ENCODE measurements around the gene DMD. TPM values are rescaled to one million over a fixed set of nuclear protein-coding genes. Genes with fewer than 3 reads are reported as not detected.

DMD gene
- polyA plus RNA-seq, 2 of the 4 experiments (the other 2 are of a cell fraction) = 0.03 TPM; not detected in 1

GRCh38 chrX:31340587-31340986, 1870.8 kb downstream of the DMD start (continued):
- TF ChIP-seq, protein P1, sequence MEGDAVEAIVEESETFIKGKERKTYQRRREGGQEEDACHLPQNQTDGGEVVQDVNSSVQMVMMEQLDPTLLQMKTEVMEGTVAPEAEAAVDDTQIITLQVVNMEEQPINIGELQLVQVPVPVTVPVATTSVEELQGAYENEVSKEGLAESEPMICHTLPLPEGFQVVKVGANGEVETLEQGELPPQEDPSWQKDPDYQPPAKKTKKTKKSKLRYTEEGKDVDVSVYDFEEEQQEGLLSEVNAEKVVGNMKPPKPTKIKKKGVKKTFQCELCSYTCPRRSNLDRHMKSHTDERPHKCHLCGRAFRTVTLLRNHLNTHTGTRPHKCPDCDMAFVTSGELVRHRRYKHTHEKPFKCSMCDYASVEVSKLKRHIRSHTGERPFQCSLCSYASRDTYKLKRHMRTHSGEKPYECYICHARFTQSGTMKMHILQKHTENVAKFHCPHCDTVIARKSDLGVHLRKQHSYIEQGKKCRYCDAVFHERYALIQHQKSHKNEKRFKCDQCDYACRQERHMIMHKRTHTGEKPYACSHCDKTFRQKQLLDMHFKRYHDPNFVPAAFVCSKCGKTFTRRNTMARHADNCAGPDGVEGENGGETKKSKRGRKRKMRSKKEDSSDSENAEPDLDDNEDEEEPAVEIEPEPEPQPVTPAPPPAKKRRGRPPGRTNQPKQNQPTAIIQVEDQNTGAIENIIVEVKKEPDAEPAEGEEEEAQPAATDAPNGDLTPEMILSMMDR (IDR thresholded peaks at IDR 0.05) = no peak
- no peak for TF ChIP-seq RAD21 (conservative IDR thresholded peaks at IDR 0.05 in 1 of 2, IDR thresholded peaks at IDR 0.05 in 1 of 2)

DNA sequence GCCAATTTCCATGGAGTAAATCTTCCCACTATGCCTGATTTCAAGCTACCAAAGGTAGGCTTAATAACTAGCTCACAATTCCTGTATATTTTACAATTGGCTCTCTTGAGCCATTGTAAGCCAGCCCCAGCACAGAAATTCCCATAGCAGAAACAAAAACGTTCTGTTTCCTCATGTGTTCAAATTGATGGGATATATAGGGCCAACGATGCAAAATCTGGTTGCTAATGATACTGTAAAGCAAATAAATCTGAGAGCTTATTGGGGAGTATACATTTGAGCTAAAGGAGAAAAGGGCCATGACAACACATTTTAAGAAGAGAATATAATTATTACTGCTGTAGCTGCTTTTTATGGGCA, 1872.4 kb downstream of the DMD start:
- ATAC-seq = no peak
- no peak for TF ChIP-seq REST (IDR thresholded peaks at IDR 0.05)
- FAIRE-seq = no peak
- Histone ChIP-seq H3K4me1 (no peaks in the 10 kb centered on the region), H3K4me3 (no peak overlapping the region), H3K9me3 (no peaks in the 10 kb centered on the region), H3K4me2 (no peak overlapping the region), H3K27ac (no peak overlapping the region)
- no peak for DNase-seq (ENCODE audit: low read depth in 1 of 2, low spot score in 1 of 2)
- CTCF ChIA-PET = no interaction called here
- 3% methylated on average over 2 of the region's 2 CpGs for WGBS (ENCODE audit: missing lambda C conversion rate)
- POLR2A ChIA-PET = no interaction called here

- H3K27ac ChIP-seq = no peak overlapping the region
- CTCF ChIA-PET = no interaction called here
- ATAC-seq (no peak), FAIRE-seq (no peak), DNase-seq (ENCODE audit: low read depth in 1 of 2, low spot score in 1 of 2) (no peak)
- POLR2A ChIA-PET = no interaction called here
- H3K4me3 ChIP-seq = no peak overlapping the region
- H3K4me2 ChIP-seq = no peak overlapping the region
- no peaks in the 10 kb centered on the region for H3K9me3 ChIP-seq
- TF ChIP-seq RCOR1 (IDR thresholded peaks at IDR 0.05; ENCODE audit: low read depth, low read length) = no peak
- no peak for TF ChIP-seq CHD4 (IDR thresholded peaks at IDR 0.05; ENCODE audit: borderline replicate concordance)
- TF ChIP-seq EHF (CRISPR knock-in tag; IDR thresholded peaks at IDR 0.05) = no peak
- no peak for TF ChIP-seq NFE2L2 (conservative IDR thresholded peaks at IDR 0.05; ENCODE audit: low read length)
- no peak for TF ChIP-seq ESRRA (IDR thresholded peaks at IDR 0.05; ENCODE audit: borderline replicate concordance, low read length)
- no peak for TF ChIP-seq RAD21 (conservative IDR thresholded peaks at IDR 0.05 in 1 of 2, IDR thresholded peaks at IDR 0.05 in 1 of 2)
- TF ChIP-seq, protein P2, sequence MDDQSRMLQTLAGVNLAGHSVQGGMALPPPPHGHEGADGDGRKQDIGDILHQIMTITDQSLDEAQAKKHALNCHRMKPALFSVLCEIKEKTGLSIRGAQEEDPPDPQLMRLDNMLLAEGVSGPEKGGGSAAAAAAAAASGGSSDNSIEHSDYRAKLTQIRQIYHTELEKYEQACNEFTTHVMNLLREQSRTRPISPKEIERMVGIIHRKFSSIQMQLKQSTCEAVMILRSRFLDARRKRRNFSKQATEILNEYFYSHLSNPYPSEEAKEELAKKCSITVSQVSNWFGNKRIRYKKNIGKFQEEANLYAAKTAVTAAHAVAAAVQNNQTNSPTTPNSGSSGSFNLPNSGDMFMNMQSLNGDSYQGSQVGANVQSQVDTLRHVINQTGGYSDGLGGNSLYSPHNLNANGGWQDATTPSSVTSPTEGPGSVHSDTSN (IDR thresholded peaks at IDR 0.05) = no peak
- TF ChIP-seq, protein P3, sequence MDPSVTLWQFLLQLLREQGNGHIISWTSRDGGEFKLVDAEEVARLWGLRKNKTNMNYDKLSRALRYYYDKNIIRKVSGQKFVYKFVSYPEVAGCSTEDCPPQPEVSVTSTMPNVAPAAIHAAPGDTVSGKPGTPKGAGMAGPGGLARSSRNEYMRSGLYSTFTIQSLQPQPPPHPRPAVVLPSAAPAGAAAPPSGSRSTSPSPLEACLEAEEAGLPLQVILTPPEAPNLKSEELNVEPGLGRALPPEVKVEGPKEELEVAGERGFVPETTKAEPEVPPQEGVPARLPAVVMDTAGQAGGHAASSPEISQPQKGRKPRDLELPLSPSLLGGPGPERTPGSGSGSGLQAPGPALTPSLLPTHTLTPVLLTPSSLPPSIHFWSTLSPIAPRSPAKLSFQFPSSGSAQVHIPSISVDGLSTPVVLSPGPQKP (IDR thresholded peaks at IDR 0.05; ENCODE audit: low read depth, low read length) = no peak
- TF ChIP-seq POLR2A (IDR thresholded peaks at IDR 0.05; ENCODE audit: low read length) = no peak
- no peak for TF ChIP-seq EP300 (IDR thresholded peaks at IDR 0.05)
- TF ChIP-seq RNF2 (IDR thresholded peaks at IDR 0.05; ENCODE audit: borderline replicate concordance, low read depth) = no peak
- TF ChIP-seq HOXB13 (CRISPR knock-in tag; IDR thresholded peaks at IDR 0.05; ENCODE audit: low read depth) = no peak
- TF ChIP-seq MAFK (IDR thresholded peaks at IDR 0.05; ENCODE audit: partially characterized antibody) = no peak
- no peak for TF ChIP-seq HOXB5 (CRISPR knock-in tag; IDR thresholded peaks at IDR 0.05)
- TF ChIP-seq JUNB (IDR thresholded peaks at IDR 0.05) = no peak
- WGBS (ENCODE audit: missing lambda C conversion rate) = 6% methylated on average over 2 of the region's 2 CpGs
- H3K4me1 ChIP-seq = no peaks in the 10 kb centered on the region
Measured at GRCh38 chrX:31337332-31337731, 1874.0 kb downstream of the DMD start.

Measured in A549 (cell line).